GM21528 (cell line): Measurements from ENCODE around the gene KPNA4.
"Not testable (repeated sequence)": the region's sequence is repeated elsewhere in the genome, so short reads cannot be mapped to it uniquely, and the experiment has no call there.

Experiments
- ATAC-seq: cut with Tn5 transposase; IDR thresholded peaks from one replicate; pipeline ENCODE4 v1.9.1; 2021; ENCODE audit warnings: mild to moderate bottlenecking, moderate library complexity; ENCODE audit not compliant: unreplicated experiment, low FRiP score

Gene KPNA4

GRCh38 chr3:160516391-160516790 lies 49.0 kb downstream of the KPNA4 start:
- ATAC-seq, result not testable (repeated sequence)

GRCh38 chr3:160501325-160501724 lies 64.0 kb downstream of the KPNA4 start:
- ATAC-seq, result no peak

- no peak for ATAC-seq
Measured at GRCh38 chr3:160498202-160498601, 67.2 kb downstream of the KPNA4 start.

GRCh38 chr3:160490166-160490565 lies 75.2 kb downstream of the KPNA4 start:
- no peak for ATAC-seq

GRCh38 chr3:160486459-160486869 lies 78.9 kb downstream of the KPNA4 start:
- ATAC-seq, result no peak

- no peak for ATAC-seq
Measured at GRCh38 chr3:160482796-160483195, 82.6 kb downstream of the KPNA4 start.

- ATAC-seq, result no peak
Measured at GRCh38 chr3:160481856-160482255, 83.5 kb downstream of the KPNA4 start.

GRCh38 chr3:160480931-160481330 lies 84.4 kb downstream of the KPNA4 start:
- ATAC-seq, result no peak

GRCh38 chr3:160479376-160479775 lies 86.0 kb downstream of the KPNA4 start:
- no peak for ATAC-seq

- no peak for ATAC-seq
Measured at GRCh38 chr3:160478338-160478737, 87.0 kb downstream of the KPNA4 start.

GRCh38 chr3:160477750-160478149 lies 87.6 kb downstream of the KPNA4 start:
- no peak for ATAC-seq

GRCh38 chr3:160475884-160476283 lies 89.5 kb downstream of the KPNA4 start:
- no peak for ATAC-seq

- no peak for ATAC-seq
Measured at GRCh38 chr3:160475153-160475552, 90.2 kb downstream of the KPNA4 start.

- ATAC-seq, result no peak
Measured at GRCh38 chr3:160474416-160474838, 90.9 kb downstream of the KPNA4 start.

GRCh38 chr3:160473978-160474377 lies 91.4 kb downstream of the KPNA4 start:
- ATAC-seq, result no peak

GRCh38 chr3:160473221-160473620 lies 92.2 kb downstream of the KPNA4 start:
- no peak for ATAC-seq

GRCh38 chr3:160472344-160472743 lies 93.0 kb downstream of the KPNA4 start:
- no peak for ATAC-seq

- ATAC-seq, result no peak
Measured at GRCh38 chr3:160471892-160472291, 93.5 kb downstream of the KPNA4 start.

- ATAC-seq, result no peak
Measured at GRCh38 chr3:160470181-160470580, 95.2 kb downstream of the KPNA4 start.

GRCh38 chr3:160464971-160465370 lies 100.4 kb downstream of the KPNA4 start:
- ATAC-seq, result no peak

GRCh38 chr3:160464321-160464720 lies 101.0 kb downstream of the KPNA4 start:
- no peak for ATAC-seq

- ATAC-seq, result no peak
Measured at GRCh38 chr3:160460033-160460432, 105.3 kb downstream of the KPNA4 start.

GRCh38 chr3:160459450-160459970 lies 105.9 kb downstream of the KPNA4 start:
- ATAC-seq, result no peak
